ENCODE data around the gene NR1H4.
"Not testable (repeated sequence)": the region's sequence is repeated elsewhere in the genome, so short reads cannot be mapped to it uniquely, and the experiment has no call there.

NR1H4 gene

GRCh38 chr12:100553936-100554335 is 80.3 kb downstream of the NR1H4 start:
- H3K4me3 ChIP-seq (ENCODE audit: low read depth, low read length): no peak overlapping the region
- TF ChIP-seq, protein P1, sequence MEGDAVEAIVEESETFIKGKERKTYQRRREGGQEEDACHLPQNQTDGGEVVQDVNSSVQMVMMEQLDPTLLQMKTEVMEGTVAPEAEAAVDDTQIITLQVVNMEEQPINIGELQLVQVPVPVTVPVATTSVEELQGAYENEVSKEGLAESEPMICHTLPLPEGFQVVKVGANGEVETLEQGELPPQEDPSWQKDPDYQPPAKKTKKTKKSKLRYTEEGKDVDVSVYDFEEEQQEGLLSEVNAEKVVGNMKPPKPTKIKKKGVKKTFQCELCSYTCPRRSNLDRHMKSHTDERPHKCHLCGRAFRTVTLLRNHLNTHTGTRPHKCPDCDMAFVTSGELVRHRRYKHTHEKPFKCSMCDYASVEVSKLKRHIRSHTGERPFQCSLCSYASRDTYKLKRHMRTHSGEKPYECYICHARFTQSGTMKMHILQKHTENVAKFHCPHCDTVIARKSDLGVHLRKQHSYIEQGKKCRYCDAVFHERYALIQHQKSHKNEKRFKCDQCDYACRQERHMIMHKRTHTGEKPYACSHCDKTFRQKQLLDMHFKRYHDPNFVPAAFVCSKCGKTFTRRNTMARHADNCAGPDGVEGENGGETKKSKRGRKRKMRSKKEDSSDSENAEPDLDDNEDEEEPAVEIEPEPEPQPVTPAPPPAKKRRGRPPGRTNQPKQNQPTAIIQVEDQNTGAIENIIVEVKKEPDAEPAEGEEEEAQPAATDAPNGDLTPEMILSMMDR (IDR thresholded peaks at IDR 0.05; ENCODE audit: low read depth, low read length): no peak

GRCh38 chr12:100554608-100555077 is 81.0 kb downstream of the NR1H4 start:
- no peak overlapping the region for H3K4me3 ChIP-seq (ENCODE audit: low read depth, low read length)
- TF ChIP-seq, protein P1 (IDR thresholded peaks at IDR 0.05; ENCODE audit: low read depth, low read length): peak; percentile 77

DNA sequence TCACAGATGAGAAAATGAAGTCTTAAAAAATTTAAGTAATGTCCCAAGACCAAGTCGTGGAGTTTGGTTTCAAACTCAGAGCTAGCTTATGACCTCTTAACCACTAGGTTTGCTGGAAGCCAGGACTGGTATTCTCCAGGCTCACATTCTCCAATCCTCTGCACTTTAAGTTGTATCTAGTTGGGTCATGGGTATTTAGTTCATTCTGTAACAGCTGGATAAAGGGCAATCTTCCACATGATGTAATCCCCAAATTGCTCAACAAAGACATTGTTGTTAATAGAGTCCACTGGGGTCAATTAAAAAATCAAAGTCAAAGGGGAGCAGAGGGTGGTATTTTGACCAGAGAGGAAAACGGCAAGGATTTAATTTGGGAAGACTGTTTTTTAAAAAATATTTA is 82.1 kb downstream of the NR1H4 start:
- TF ChIP-seq, protein P1 (IDR thresholded peaks at IDR 0.05; ENCODE audit: low read depth, low read length): no peak
- no peak overlapping the region for H3K4me3 ChIP-seq (ENCODE audit: low read depth, low read length)

- TF ChIP-seq, protein P1 (IDR thresholded peaks at IDR 0.05; ENCODE audit: low read depth, low read length): no peak
- H3K4me3 ChIP-seq (ENCODE audit: low read depth, low read length): no peak overlapping the region
Observed at GRCh38 chr12:100557357-100557756, 83.7 kb downstream of the NR1H4 start.

DNA sequence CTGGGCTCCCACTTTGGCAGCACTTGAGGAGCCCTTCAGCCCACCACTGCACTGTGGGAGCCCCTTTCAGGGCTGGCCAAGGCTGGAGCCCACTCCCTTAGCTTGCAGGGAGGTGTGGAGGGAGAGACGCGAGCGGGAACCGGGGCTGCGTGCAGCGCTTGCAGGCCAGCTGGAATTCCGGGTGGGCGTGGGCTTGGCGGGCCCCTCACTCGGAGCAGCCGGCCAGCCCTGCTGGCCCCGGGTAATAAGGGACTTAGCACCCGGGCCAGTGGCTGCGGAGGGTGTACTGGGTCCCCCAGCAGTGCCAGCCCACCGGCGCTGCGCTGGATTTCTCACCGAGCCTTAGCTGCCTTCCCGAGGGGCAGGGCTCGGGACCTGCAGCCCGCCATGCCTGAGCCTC is 85.6 kb downstream of the NR1H4 start:
- H3K4me3 ChIP-seq (ENCODE audit: low read depth, low read length): not testable (repeated sequence)

- TF ChIP-seq, protein P1 (IDR thresholded peaks at IDR 0.05; ENCODE audit: low read depth, low read length): no peak
- no peak overlapping the region for H3K4me3 ChIP-seq (ENCODE audit: low read depth, low read length)
Observed at GRCh38 chr12:100564090-100564489, 90.4 kb downstream of the NR1H4 start.

GRCh38 chr12:100564905-100565467 is 91.3 kb downstream of the NR1H4 start:
- TF ChIP-seq, protein P1 (IDR thresholded peaks at IDR 0.05; ENCODE audit: low read depth, low read length): no peak
- H3K4me3 ChIP-seq (ENCODE audit: low read depth, low read length): no peak overlapping the region

GRCh38 chr12:100565987-100566545 is 92.4 kb downstream of the NR1H4 start:
- no peak overlapping the region for H3K4me3 ChIP-seq (ENCODE audit: low read depth, low read length)
- TF ChIP-seq, protein P1 (IDR thresholded peaks at IDR 0.05; ENCODE audit: low read depth, low read length): no peak

Measured in WI38 (cell line).